M059J (cell line): ENCODE measurements around the gene HTR3D. TPM values are rescaled to one million over a fixed set of nuclear protein-coding genes. Genes with fewer than 3 reads are reported as not detected.
"Not testable (repeated sequence)": the region's sequence is repeated elsewhere in the genome, so short reads cannot be mapped to it uniquely, and the experiment has no call there.

Source experiments
- DNase-seq: peaks from one replicate; pipeline ENCODE4 v3.0.0-alpha.2; 2012; ENCODE audit warnings: low read depth
- total RNA-seq: library from RNA; depleted of rRNA; stranded (reverse); fragments of >200 nt; shearing (Covaris generic); gene quantifications from 2 replicates; pipeline ENCODE4 v1.2.3, GENCODE V29; 2014

Gene HTR3D
- total RNA-seq, 1 experiment from 2014 or later, result not detected

DNA sequence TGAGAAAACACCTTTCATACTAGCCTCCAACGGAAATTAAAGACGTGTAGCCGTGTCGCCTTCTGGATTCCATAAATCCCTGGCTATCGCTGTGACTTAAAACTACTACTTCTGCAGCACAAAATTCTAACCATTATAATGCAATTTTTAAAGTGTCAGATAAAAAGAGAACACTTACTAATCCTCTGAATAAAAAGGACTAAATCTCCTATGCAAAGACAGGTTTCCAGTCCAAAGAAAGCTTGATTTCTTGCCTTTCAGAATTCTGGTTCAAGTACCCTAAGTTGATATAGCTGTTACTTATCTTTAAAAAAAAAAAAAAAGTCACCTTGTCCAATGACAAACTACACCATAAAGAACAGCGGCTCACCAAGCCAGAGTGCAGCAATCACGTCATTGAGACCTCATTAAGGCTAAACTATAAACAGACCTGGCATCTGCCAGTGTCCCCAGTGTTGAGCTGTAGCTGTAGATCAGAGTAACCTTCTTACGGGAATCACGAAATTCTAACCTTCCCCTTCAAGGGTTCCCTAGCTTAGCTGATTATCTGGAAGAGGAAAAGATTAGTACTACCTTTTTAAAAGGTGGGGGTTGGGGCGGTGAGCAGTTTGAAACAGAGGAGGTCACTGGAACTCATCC, 16.0 kb upstream of the HTR3D start:
- DNase-seq, result no peak

DNA sequence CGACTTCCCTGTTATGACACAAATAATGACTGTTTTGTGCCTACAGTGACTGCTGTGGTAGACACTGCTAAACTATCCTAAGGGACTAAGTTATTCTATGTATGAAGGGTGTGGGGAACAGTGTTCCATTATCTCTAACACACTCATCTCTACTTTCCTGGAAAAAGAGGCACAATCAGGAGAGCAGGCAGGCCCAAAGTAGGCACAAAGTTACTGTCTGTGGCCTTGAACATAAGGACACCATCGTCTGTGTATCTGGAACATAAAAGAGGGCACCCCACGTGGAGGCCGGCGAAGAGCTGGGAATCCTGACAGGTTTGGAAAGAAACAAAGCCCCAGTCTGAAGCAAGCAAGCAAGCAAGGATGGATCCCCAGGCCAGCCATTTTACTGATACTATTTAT, 15.4 kb upstream of the HTR3D start:
- no peak for DNase-seq

DNA sequence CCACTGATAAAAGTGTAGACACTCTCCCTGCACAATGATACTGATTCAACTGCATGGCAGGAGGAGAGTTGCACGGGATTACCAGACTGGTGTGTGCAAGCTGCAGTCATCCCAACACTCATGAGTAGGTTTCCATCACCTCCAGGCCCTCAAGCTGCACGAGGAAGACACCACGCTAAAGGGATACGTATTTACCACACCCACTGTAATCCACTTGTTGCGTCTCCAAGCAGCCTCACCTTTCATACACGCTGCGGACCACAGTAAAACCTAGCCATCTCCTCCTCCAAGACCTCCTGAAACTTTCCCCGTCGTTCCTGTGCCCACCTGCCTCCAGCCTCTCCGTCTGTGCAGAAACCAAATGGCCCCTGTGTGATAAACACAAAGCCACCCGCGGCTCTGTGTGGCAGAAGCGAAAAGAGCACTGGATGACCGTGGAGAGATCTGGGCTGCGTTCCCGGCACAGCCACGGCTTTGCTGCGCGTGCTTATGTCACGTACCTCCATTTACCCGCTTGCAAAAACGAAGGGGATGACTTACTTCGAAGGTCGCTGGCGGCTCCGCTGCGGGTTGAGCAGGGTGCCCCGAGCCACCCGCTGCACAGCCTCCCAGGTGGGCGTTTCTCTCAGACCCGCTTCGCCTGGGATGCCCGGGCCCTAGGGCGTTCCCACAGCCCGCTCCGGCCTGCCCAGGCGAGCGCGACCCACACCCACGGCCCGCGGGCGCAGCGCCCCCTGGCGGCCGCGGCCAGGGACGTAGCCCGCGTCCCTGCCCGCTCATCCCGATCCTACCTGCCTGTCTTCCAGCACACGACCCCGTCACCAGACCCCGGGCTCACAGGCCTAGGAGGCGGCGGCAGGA, 14.5 kb upstream of the HTR3D start:
- DNase-seq, result peak; percentile 56

DNA sequence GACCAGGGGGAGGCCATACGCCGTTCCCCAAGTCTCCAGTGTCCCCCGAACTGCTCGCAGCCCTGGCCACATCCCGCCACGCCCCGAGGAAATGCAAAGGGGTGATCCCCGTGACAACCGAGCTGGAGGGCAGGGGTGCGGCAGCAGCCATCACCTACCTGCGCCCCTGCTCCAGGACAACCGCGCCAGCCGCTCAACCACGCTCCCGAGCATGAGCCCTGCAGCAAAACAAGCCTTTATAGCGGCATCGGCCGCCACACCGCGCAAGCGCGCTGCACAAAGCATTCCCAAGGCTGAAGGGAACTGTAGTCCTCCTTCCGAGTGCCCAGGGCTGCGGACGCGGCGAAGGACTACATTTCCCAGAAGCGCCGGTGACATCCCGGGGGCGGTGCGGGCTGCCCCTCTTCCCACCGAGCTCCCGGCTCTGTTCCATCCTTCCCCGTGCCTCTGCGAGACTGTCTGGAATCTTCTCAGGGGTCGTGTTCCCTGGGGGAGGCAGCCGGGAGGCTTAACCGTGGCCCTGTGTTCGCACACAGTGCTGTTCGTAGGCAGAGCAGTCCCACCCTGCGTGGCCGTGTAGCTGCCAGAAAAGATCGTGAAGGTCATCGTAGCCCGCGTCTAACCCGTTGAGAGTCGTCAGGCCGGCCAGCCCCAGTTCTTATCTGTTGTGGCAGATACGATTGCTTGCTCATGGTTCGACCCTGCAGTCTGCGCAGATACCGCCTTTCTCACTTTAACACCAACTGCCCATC, 13.7 kb upstream of the HTR3D start, which contains the start of gene ABCC5:
TSS of gene ABCC5 (minus strand) at position 213 of the 752 bp plus-strand sequence. CDS start 3,492 bp downstream, outside the sequence.
- DNase-seq, result peak; percentile 94

DNA sequence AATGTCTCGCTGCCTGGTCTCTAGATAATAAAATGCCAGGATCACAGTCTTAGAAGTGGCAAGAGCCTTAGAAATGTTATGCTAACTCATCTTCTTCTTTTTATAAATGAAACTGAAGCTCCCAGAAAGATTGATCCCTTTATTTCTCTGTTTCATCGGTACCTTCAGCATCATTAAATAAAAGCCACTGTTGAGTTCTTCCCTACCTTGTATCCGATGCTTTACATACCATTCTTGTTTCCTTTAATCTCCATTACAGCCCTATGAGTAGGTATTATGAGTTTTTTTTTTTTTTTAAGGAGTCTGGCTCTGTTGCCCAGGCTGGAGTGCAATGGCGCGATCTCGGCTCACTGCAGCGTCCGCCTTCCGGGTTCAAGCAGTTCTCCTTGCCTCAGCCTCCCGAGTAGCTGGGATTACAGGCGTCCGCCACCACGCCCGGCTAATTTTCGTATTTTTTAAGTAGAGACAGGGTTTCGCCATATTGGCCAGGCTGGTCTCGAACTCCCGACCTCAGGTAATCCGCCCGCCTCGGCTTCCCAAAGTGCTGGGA, 13.0 kb upstream of the HTR3D start:
- DNase-seq, result no peak

DNA sequence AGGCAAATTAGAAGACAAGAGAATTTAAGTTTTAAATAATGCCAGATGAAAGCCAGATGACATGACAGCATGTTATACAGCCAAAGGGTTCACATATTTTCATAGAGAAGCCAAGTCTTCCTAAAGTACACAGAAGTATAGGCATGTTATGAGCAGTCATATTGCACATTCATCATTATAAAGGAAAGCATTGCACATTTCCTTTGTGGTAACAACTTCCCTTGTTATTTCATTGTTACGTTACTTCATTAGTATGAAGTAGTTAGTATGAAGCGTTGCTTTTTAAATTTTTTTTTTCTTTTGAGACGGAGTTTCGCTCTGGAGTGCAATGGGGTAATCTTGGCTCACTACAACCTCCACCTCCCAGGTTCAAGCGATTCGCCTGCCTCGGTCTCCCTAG, 9.2 kb upstream of the HTR3D start:
- no peak for DNase-seq

DNA sequence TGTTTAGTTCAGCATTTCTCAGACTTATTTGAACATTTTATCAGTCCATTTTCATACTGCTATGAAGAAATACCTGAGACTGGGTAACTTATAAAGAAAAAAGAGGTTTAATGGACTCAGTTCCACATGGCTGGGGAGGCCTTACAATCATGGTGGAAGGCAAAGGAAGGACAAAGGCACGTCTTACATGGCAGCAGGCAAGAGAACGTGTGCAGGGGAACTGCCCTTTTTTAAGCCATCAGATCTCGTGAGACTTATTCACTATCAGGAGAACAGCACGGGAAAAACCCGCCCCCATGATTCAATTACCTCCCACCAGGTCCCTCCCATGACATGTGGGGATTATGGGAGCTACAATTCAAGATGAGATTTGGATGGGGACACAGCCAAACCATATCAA, 6.3 kb upstream of the HTR3D start:
- not testable (repeated sequence) for DNase-seq

DNA sequence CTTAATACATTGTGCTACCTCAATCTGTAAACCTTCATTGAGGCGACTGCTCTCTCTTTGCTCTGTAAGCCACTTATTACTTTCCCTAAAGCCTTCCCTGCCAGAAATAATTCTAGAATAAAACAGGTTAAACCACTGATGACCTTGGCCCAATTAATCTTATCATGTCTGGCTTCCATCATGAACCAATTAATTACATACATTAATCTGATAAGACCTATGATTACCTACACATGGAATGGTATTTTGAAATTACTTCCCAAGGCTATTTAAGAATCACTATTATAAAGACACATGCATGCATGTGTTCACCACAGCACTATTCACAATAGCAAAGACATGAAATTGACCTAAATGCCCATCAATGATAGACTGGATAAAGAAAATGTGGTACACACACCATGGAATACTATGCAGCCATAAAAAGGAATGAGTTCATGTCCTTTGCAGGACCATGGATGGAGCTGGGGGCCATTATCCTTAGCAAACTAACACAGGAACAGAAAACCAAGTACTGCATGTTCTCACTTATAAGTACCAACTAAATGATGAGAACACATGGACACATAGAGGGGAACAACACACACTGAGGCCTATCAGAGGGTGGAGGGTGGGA, 3.2 kb upstream of the HTR3D start:
- not testable (repeated sequence) for DNase-seq

DNA sequence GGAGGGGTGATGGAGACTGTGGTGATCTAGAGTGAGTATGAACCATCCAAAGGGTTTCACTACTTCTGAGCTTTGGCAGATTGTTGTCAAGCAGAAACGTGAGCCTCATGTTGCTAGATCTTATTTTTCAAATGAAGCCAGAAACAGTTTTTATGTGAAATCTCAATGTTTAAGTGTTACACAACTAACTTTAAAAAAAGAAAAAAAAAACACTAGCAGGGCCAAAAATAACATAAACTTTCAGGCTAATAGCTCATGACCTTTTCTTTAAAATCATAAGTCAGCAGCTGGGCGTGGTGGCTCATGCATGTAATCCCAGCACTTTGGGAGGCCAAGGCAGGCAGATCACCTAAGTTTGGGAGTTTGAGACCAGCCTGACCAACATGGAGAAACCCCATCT, 2.1 kb upstream of the HTR3D start:
- no peak for DNase-seq

DNA sequence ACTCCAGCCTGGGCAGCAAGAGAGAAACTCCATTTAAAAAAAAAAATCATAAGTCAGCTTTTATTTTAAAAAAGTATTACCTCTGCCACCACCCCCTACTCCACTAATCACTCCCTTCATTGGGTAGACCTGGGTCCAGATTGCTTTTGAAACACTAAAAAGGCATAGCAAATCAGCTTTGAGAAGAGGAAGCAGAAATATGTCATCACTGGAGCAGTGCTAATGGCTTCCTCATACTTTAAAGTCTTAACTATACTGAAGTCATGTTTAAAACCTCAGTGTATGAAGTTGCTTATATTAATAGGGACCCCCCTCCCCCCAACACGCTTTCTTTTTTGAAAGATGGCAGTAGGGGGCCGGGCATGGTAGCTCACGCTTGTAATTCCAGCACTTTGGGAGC, 1.0 kb upstream of the HTR3D start:
- DNase-seq, result no peak

DNA sequence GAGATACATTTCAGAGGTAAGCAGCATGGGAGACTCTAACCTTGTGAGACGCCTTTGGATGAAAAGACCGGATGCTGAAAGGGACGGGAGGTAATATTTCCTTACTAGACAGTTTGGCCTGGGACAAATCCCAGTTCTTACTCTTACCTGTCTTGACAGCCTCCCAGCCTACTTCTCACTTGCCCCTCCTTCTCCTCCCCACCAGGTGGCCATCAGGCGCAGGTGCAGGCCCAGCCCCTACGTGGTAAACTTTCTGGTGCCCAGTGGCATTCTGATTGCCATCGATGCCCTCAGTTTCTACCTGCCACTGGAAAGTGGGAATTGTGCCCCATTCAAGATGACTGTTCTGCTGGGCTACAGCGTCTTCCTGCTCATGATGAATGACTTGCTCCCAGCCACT, 6.3 kb downstream of the HTR3D start:
- DNase-seq, result no peak

DNA sequence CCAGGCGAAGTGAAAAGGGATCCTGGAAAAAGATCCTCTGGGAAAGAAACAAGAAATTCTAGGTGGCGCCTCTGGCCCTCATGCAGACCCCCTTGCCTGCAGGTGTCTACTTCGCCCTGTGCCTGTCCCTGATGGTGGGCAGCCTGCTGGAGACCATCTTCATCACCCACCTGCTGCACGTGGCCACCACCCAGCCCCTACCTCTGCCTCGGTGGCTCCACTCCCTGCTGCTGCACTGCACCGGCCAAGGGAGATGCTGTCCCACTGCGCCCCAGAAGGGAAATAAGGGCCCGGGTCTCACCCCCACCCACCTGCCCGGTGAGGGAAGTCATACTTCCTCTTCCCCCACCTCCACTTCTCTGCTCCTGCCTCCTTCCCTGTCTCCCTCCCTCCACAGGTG, 6.8 kb downstream of the HTR3D start:
- DNase-seq, result not testable (repeated sequence)

DNA sequence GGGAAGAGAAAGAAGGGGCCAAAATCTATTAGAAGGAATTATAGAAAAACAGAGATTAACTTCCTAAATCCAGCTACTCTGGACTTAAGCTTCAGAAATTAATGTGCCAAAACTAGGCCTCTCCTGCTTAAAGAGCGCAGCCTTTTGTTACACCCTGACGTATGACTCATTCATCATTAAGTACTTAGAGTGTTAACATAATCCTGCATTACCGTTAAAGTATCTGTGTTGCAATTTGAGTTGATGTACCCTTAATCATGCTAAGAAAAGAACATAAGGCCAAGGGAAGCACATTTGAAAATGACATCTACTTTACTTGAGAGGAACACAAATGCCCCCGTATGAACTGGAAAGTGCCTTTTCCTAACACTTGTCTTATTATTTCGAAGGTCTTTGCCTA, 7.9 kb downstream of the HTR3D start:
- no peak for DNase-seq

DNA sequence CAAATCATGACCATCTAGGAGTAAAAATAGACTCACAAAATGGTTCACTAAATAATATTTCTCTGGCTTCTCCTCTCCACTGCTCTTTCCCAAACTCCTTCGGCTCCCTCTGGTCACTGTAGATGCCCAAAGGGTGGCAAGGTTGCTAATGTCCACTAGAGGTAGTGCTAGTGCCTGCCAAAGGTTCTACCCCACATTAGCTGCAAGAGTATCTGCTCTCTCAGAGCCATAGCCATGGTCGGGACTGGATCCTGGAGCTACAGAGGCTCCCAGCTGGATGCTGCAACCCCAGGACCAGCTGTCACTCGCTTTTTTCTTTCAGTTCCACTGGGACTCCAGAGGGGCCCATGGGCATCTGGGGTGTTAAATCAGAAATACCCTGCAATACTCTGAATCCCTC, 8.5 kb downstream of the HTR3D start:
- peak; percentile 75 for DNase-seq

DNA sequence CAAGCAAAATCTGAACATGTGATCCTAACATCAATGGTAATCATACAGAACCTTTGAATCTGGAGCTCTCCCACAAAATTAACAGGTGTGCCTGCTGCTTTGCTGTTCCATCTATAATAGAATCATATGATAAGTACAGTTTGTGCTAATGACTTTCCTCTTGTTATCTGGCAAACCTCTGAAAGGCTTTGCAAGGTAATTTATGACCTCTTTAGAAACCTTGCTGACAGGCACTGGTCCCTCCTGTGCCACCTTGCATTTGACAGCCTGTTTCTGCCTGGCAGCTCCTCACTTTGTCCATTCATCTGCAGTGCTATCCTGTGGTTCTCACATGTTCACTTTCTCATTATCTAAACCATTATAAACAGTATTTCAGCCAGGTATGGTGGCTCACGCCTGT, 11.1 kb downstream of the HTR3D start:
- DNase-seq, result no peak

DNA sequence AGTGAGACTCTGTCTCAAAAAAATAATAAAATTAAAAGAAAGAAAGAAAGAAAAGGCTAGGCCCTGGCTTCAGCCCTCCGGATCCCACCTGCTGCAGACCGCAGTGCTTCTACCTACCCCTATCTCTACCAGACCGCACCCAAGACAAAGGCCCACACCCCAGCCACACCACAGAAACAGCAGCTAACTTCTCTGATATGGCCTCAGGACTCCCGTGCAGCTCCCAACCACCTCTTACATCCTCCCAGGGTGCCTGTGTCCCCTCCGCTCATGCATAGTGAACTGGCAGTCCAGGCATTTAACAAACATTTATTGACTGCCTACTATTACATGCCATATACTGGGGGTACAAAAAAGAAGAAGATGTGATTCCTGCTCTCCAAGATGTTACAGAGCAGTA, 14.5 kb downstream of the HTR3D start:
- DNase-seq, result no peak

DNA sequence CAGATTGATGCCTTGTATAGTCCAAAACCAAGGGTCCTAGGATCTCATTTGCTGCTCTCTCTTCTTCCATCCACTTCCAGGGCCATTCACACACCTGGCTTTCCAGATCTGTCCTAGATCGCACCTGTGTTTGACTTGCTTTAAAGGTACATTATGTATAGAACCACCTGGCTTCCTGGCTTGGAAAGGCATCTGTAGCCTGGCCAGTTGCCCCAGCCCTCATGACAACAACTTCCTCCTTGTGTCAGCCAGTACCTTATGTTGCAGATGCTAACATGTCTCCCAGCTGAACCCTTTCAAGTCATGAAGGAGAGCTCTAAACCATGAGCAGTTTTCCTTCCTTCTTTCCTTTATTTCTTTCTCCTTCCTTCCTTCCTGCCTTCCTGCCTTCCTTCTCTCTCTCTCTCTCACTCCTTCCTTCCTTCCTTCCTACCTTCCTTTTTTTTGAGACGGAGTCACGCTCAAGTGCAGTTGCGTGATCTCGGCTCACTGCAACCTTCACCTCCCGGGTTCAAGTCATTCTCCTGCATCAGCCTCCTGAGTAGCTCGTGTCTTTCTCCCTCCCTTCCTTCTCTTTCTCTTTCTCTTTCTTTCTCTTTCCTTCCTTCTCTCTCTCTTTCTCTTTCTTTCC, 18.8 kb downstream of the HTR3D start:
- DNase-seq, result no peak

DNA sequence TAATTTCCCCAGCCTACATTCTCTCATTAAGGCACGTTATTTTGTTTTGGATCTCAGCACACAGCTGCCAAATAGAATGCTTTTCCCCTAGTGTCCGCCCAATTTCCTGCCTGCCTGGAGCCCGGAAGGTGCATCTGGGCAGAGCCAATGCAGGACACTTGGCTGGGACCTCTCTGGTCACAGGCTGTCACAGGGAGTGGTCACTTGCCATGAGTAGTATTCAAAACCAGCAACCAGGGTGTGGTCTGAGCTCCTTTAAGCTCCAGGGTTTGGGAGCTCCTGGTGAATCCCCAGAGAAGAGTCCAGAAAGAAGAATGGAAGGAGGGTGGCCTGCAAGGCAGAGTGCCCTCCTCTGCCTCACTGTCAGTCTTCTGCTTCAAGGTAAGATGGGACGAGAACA, 21.2 kb downstream of the HTR3D start, which contains the start of gene HTR3C:
TSS of gene HTR3C (plus strand) at position 281 of the 400 bp plus-strand sequence. CDS start at position 315, 34 bp downstream.
- no peak for DNase-seq

DNA sequence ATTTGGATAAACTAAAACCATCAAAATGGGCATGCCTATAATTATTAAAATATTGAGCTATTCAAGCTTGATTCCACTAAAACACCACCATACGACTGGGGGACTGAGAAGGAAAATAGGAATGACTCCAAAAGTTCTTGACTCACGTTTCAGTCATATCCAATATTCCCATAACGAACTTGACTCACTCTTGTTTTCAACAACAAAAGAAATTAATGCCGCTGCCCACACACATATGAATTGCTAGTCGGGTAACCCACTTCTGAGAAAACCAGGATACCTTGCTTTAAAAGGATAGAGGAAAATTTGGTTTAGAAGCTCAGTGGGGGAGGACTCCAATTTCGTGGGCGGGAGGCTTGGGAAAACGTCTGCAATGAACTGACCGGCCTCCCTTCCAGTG, 26.5 kb downstream of the HTR3D start:
- peak; percentile 76 for DNase-seq

DNA sequence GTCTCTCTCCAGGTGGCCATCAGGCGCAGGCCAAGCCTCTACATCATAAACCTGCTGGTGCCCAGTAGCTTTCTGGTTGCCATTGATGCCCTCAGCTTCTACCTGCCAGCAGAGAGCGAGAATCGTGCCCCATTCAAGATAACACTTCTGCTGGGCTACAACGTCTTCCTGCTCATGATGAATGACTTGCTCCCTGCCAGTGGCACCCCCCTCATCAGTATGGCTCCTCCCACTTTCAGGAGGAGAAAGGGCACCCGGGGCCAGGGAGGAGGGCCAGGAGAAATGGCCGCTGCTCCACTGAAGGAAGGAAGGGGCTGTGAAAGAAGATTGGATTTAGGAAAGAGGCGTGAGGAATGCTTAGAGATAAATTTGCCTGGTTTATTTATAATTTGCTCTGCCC, 27.9 kb downstream of the HTR3D start:
- no peak for DNase-seq

DNA sequence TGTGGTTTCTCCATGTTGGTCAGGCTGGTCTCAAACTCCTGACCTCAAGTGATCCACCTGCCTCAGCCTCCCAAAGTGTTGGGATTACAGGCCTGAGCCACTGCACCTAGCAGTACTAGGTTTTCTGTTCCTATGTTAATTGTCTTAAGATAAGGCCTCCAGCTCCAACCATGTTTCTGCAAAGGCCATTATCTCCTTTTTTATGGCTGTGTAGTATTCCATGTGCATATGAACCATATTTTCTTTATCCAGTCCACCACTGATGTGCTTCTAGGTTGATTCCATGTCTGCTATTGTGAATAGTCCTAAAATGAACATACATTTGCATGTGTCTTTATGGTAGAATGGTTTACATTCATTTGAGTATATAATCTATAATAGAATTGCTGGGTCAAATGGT, 31.1 kb downstream of the HTR3D start:
- DNase-seq, result no peak
